HepG2 (cell line): ENCODE data around the gene HIVEP2. TPM values are rescaled to one million over a fixed set of nuclear protein-coding genes. Genes with fewer than 3 reads are reported as not detected.
A peak's percentile ranks its signal among the peaks of the same experiment; 100 is the strongest.

ENCODE experiments used
- AHR ChIP-seq: IDR thresholded peaks from 2 replicates; pipeline ENCODE4 v1.6.1; 2018; ENCODE audit warnings: missing genetic modification reagents, missing compliant biosample characterization
- ATRX ChIP-seq: sonication (generic); formaldehyde crosslinking; IDR thresholded peaks from 2 replicates; pipeline ENCODE4 v1.4.0; 2020; ENCODE audit warnings: missing genetic modification reagents, borderline replicate concordance
- CHD4 ChIP-seq: fragments of 200-600 bp; sonication (generic); IDR thresholded peaks from 2 replicates; pipeline ENCODE4 v1.7.0; 2017; ENCODE audit warnings: mild to moderate bottlenecking, low read length, borderline replicate concordance
- HDAC6 ChIP-seq: fragments of 200-600 bp; sonication (generic); IDR thresholded peaks from 2 replicates; pipeline ENCODE4 v1.7.0; 2017; ENCODE audit warnings: mild to moderate bottlenecking, antibody characterized with exemption, low read length, low read depth
- KDM5B ChIP-seq: sonication (generic); formaldehyde crosslinking; IDR thresholded peaks from 2 replicates; pipeline ENCODE4 v1.4.0; 2020; ENCODE audit warnings: missing genetic modification reagents, mild to moderate bottlenecking, borderline replicate concordance
- LRRFIP1 ChIP-seq: sonication (generic); formaldehyde crosslinking; conservative IDR thresholded peaks from 2 replicates; pipeline ENCODE4 v1.4.0; 2020; ENCODE audit warnings: missing genetic modification reagents
- MIER2 ChIP-seq: IDR thresholded peaks from 2 replicates; pipeline ENCODE4 v1.6.1; 2016; ENCODE audit warnings: missing biosample characterization, missing genetic modification reagents
- NR2F6 ChIP-seq, 2 experiments: IDR thresholded peaks; 2 replicates each; pipeline ENCODE4 v1.6.1; 2016; ENCODE audit warnings: antibody characterized with exemption in 1 of 2, mild to moderate bottlenecking in 1 of 2
- POLR2G ChIP-seq: fragments of 200-400 bp; formaldehyde crosslinking; IDR thresholded peaks from 2 replicates; pipeline ENCODE4 v1.6.1; 2018; ENCODE audit warnings: mild to moderate bottlenecking, low read depth, low read length, moderate library complexity
- REST ChIP-seq, 2 experiments: IDR thresholded peaks; 2 replicates each; pipeline ENCODE4 v1.6.1; 2011 to 2012; ENCODE audit warnings: low read length in 2 of 2, borderline replicate concordance in 1 of 2, low read depth in 1 of 2, mild to moderate bottlenecking in 1 of 2, moderate library complexity in 1 of 2
- TBP ChIP-seq: sonication (generic); formaldehyde crosslinking; IDR thresholded peaks from 2 replicates; pipeline ENCODE4 v1.5.0; 2020; ENCODE audit warnings: missing genetic modification reagents
- TOE1 ChIP-seq: sonication (generic); formaldehyde crosslinking; IDR thresholded peaks from 2 replicates; pipeline ENCODE4 v1.4.0; 2020; ENCODE audit warnings: mild to moderate bottlenecking, missing genetic modification reagents
- ZNF281 ChIP-seq: sonication (generic); formaldehyde crosslinking; IDR thresholded peaks from 2 replicates; pipeline ENCODE4 v1.4.0; 2020; ENCODE audit warnings: missing genetic modification reagents, borderline replicate concordance
- ZNF33B ChIP-seq: sonication (generic); formaldehyde crosslinking; IDR thresholded peaks from 2 replicates; pipeline ENCODE4 v1.5.1; 2020; ENCODE audit warnings: mild to moderate bottlenecking, missing genetic modification reagents
- ZNF75D ChIP-seq: sonication (generic); formaldehyde crosslinking; IDR thresholded peaks from 2 replicates; pipeline ENCODE4 v1.8.1; 2023; ENCODE audit warnings: missing genetic modification reagents, mild to moderate bottlenecking, borderline replicate concordance
- ZXDC ChIP-seq: sonication (generic); formaldehyde crosslinking; IDR thresholded peaks from 2 replicates; pipeline ENCODE4 v1.5.0; 2020; ENCODE audit warnings: mild to moderate bottlenecking, missing genetic modification reagents
- polyA plus RNA-seq, 8 experiments: library from polyadenylated mRNA; depleted of rRNA in 3 of 8; stranded (reverse) in 7 of 8; unstranded in 1 of 8; fragments of >200 nt; fragmentation: Illumina TruSeq in 4 of 8; extraction: Trizol in 4 of 8; gene quantifications; 2 replicates each; pipeline versions ENCODE4 v1.2.1 to v1.2.3, GENCODE V29; 2011 to 2016; ENCODE audit warnings: low read depth in 4 of 8, missing spikeins in 1 of 8, mixed read lengths in 1 of 8; ENCODE audit not compliant: insufficient read depth in 1 of 8
- total RNA-seq, 5 experiments: library from RNA; depleted of rRNA; stranded (reverse); fragments of >200 nt; fragmentation: Illumina TruSeq; extraction: Trizol; gene quantifications; 2 replicates each; pipeline ENCODE4 v1.2.3, GENCODE V29; 2016; ENCODE audit warnings: low read depth in 1 of 5

Gene HIVEP2
- total and polyA plus RNA-seq, 2 of the 13 experiments (the other 11 are each of a cell fraction or from before 2014, with no cell fraction given), result 3.4 to 12.9 TPM

GRCh38 chr6:142845624-142846458, 99.1 kb downstream of the HIVEP2 start (continued):
- TF ChIP-seq REST (IDR thresholded peaks at IDR 0.05; ENCODE audit: borderline replicate concordance in 1 of 2, low read depth in 1 of 2, low read length in 2 of 2) (peak in 1 of 2 experiments; percentile 56; a peak in 1 of 4 replicates), ZXDC (CRISPR knock-in tag) (no peak), TBP (no peak), ZNF75D (CRISPR knock-in tag) (no peak), MIER2 (peak; percentile 87), POLR2G (peak; percentile 83), ATRX (CRISPR knock-in tag) (no peak), KDM5B (CRISPR knock-in tag) (peak; percentile 86; the same call in 1 of the 2 replicates), AHR (CRISPR knock-in tag) (peak; percentile 93; the same call in 1 of the 2 replicates), TOE1 (CRISPR knock-in tag) (peak; percentile 93), LRRFIP1 (CRISPR knock-in tag) (no peak; the same call in 1 of the 2 replicates), ZNF281 (CRISPR knock-in tag) (peak; percentile 77; the same call in 1 of the 2 replicates), NR2F6 (IDR thresholded peaks at IDR 0.05) (peak; percentile 42; the same call in 1 of the 2 replicates), NR2F6 (CRISPR knock-in tag; IDR thresholded peaks at IDR 0.05) (peak; percentile 92), ZNF33B (CRISPR knock-in tag) (0 out of 2 replicates have a peak, but pooled peaks have one; percentile 79), CHD4 (0 out of 2 replicates have a peak, but pooled peaks have one; percentile 44), HDAC6 (no peak)
